IPS-18a (cell line): ENCODE data around the gene MTNR1B.

Source experiments
- H3K27ac ChIP-seq: one replicate; pipeline ENCODE4 v1.5.1; 2013; ENCODE audit warnings: low read length
- H3K27me3 ChIP-seq: one replicate; pipeline ENCODE4 v1.6.1; 2013; ENCODE audit warnings: mild to moderate bottlenecking, low read length; ENCODE audit not compliant: control insufficient read depth, insufficient read depth
- H3K36me3 ChIP-seq: one replicate; pipeline ENCODE4 v1.6.1; 2013; ENCODE audit warnings: low read depth, low read length; ENCODE audit not compliant: control insufficient read depth
- H3K4me1 ChIP-seq: one replicate; pipeline ENCODE4 v1.6.1; 2013; ENCODE audit warnings: low read depth, low read length; ENCODE audit not compliant: control insufficient read depth
- H3K4me3 ChIP-seq: one replicate; pipeline ENCODE4 v1.5.1; 2013; ENCODE audit warnings: low read length
- H3K9ac ChIP-seq: one replicate; pipeline ENCODE4 v1.6.1; 2013; ENCODE audit warnings: mild to moderate bottlenecking, low read length, moderate library complexity
- H3K9me3 ChIP-seq: one replicate; pipeline ENCODE4 v1.6.1; 2013; ENCODE audit warnings: low read depth, low read length; ENCODE audit not compliant: control insufficient read depth

The MTNR1B gene

GRCh38 chr11:92978271-92979111 is 9.0 kb downstream of the MTNR1B start:
- no peaks in the 10 kb centered on the region for H3K9me3 ChIP-seq
- no peak overlapping the region for H3K27ac ChIP-seq
- H3K36me3 ChIP-seq = no peaks in the 10 kb centered on the region
- no peak overlapping the region for H3K9ac ChIP-seq
- H3K4me3 ChIP-seq = no peak overlapping the region
- H3K27me3 ChIP-seq = no peaks in the 10 kb centered on the region
- H3K4me1 ChIP-seq = no peaks in the 10 kb centered on the region

- H3K27ac ChIP-seq = no peak overlapping the region
- H3K9me3 ChIP-seq = no peaks in the 10 kb centered on the region
- H3K4me3 ChIP-seq = no peak overlapping the region
- no peak overlapping the region for H3K9ac ChIP-seq
- no peaks in the 10 kb centered on the region for H3K27me3 ChIP-seq
- no peaks in the 10 kb centered on the region for H3K36me3 ChIP-seq
- no peaks in the 10 kb centered on the region for H3K4me1 ChIP-seq
Measured at GRCh38 chr11:92979176-92979575, 9.7 kb downstream of the MTNR1B start.

GRCh38 chr11:92980312-92980711 is 10.9 kb downstream of the MTNR1B start:
- Histone ChIP-seq H3K4me3 (no peak overlapping the region), H3K27me3 (no peaks in the 10 kb centered on the region), H3K9me3 (no peaks in the 10 kb centered on the region), H3K9ac (no peak overlapping the region), H3K4me1 (no peaks in the 10 kb centered on the region), H3K27ac (no peak overlapping the region), H3K36me3 (no peaks in the 10 kb centered on the region)

- Histone ChIP-seq H3K4me3 (no peak overlapping the region), H3K4me1 (no peaks in the 10 kb centered on the region), H3K27me3 (no peaks in the 10 kb centered on the region), H3K36me3 (no peaks in the 10 kb centered on the region), H3K27ac (no peak overlapping the region), H3K9me3 (no peaks in the 10 kb centered on the region), H3K9ac (no peak overlapping the region)
Measured at GRCh38 chr11:92981508-92982043, 12.1 kb downstream of the MTNR1B start.

- H3K9ac ChIP-seq = no peak overlapping the region
- no peaks in the 10 kb centered on the region for H3K27me3 ChIP-seq
- H3K27ac ChIP-seq = no peak overlapping the region
- no peaks in the 10 kb centered on the region for H3K4me1 ChIP-seq
- H3K9me3 ChIP-seq = no peaks in the 10 kb centered on the region
- no peaks in the 10 kb centered on the region for H3K36me3 ChIP-seq
- no peak overlapping the region for H3K4me3 ChIP-seq
Measured at GRCh38 chr11:92986585-92986984, 17.1 kb downstream of the MTNR1B start.

- H3K36me3 ChIP-seq = no peaks in the 10 kb centered on the region
- H3K27me3 ChIP-seq = no peaks in the 10 kb centered on the region
- H3K27ac ChIP-seq = no peak overlapping the region
- no peaks in the 10 kb centered on the region for H3K9me3 ChIP-seq
- H3K4me3 ChIP-seq = no peak overlapping the region
- no peak overlapping the region for H3K9ac ChIP-seq
- no peaks in the 10 kb centered on the region for H3K4me1 ChIP-seq
Measured at GRCh38 chr11:92993004-92993403, 23.6 kb downstream of the MTNR1B start.

- H3K9ac ChIP-seq = no peak overlapping the region
- no peak overlapping the region for H3K4me3 ChIP-seq
- no peaks in the 10 kb centered on the region for H3K9me3 ChIP-seq
- H3K4me1 ChIP-seq = no peaks in the 10 kb centered on the region
- H3K27me3 ChIP-seq = no peaks in the 10 kb centered on the region
- no peaks in the 10 kb centered on the region for H3K36me3 ChIP-seq
- H3K27ac ChIP-seq = no peak overlapping the region
Measured at GRCh38 chr11:93000511-93001476, 31.3 kb downstream of the MTNR1B start.

GRCh38 chr11:93001806-93002205 is 32.4 kb downstream of the MTNR1B start:
- no peaks in the 10 kb centered on the region for H3K36me3 ChIP-seq
- no peak overlapping the region for H3K9ac ChIP-seq
- no peak overlapping the region for H3K4me3 ChIP-seq
- no peak overlapping the region for H3K27ac ChIP-seq
- no peaks in the 10 kb centered on the region for H3K4me1 ChIP-seq
- H3K27me3 ChIP-seq = no peaks in the 10 kb centered on the region
- H3K9me3 ChIP-seq = no peaks in the 10 kb centered on the region

GRCh38 chr11:93002380-93002779 is 32.9 kb downstream of the MTNR1B start:
- Histone ChIP-seq H3K27me3 (no peaks in the 10 kb centered on the region), H3K27ac (no peak overlapping the region), H3K36me3 (no peaks in the 10 kb centered on the region), H3K9me3 (no peaks in the 10 kb centered on the region), H3K4me1 (no peaks in the 10 kb centered on the region), H3K4me3 (no peak overlapping the region), H3K9ac (no peak overlapping the region)

- H3K9ac ChIP-seq = no peak overlapping the region
- H3K4me1 ChIP-seq = no peaks in the 10 kb centered on the region
- no peaks in the 10 kb centered on the region for H3K36me3 ChIP-seq
- H3K27ac ChIP-seq = no peak overlapping the region
- H3K27me3 ChIP-seq = no peaks in the 10 kb centered on the region
- H3K4me3 ChIP-seq = no peak overlapping the region
- H3K9me3 ChIP-seq = no peaks in the 10 kb centered on the region
Measured at GRCh38 chr11:93005239-93005638, 35.8 kb downstream of the MTNR1B start.

- H3K9me3 ChIP-seq = no peaks in the 10 kb centered on the region
- H3K27ac ChIP-seq = no peak overlapping the region
- H3K9ac ChIP-seq = no peak overlapping the region
- no peaks in the 10 kb centered on the region for H3K36me3 ChIP-seq
- no peaks in the 10 kb centered on the region for H3K27me3 ChIP-seq
- H3K4me1 ChIP-seq = no peaks in the 10 kb centered on the region
- no peak overlapping the region for H3K4me3 ChIP-seq
Measured at GRCh38 chr11:93013646-93014045, 44.2 kb downstream of the MTNR1B start.
